Measurements from ENCODE around the gene ATXN10. TPM values are rescaled to one million over a fixed set of nuclear protein-coding genes. Genes with fewer than 3 reads are reported as not detected.

The ATXN10 gene
- total and polyA plus RNA-seq, 12 donors = 11.8 to 169 (median 142) TPM

DNA sequence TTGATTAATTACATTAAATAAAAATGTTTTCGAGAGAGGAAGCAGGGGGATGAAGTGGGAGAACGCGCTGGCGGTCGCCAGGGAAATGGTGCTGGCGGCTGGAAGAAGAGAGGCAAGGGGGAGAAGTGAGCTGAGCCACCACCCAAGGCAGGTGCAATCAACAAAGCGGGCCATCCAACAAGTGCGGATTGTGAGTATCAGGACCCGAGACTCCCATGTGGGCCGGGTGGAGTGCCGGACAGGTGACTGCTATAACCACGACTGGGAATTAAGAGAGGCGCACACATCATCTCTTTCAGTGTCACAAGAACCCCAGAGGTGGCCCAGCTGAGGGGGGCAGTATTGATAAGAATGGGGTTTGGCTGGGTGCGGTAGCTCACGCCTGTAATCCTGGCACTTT, 41.2 kb upstream of the ATXN10 start:
- Histone ChIP-seq H3K9me3 (no peaks in the 10 kb centered on the region), H3K27ac (no peak overlapping the region), H3K36me3 (no peaks in the 10 kb centered on the region), H3K27me3 (peaks cover 0 to 80% (median 60%) of the 10 kb centered on the region in 7 donors), H3K4me3 (no peak overlapping the region), H3K4me1 (peaks cover 0 to 10% (median 0%) of the 10 kb centered on the region in 9 donors)
- ATAC-seq = no peak
- WGBS, 2 donors = 93% methylated on average over 15 of the region's 15 CpGs
- TF ChIP-seq, protein P1, sequence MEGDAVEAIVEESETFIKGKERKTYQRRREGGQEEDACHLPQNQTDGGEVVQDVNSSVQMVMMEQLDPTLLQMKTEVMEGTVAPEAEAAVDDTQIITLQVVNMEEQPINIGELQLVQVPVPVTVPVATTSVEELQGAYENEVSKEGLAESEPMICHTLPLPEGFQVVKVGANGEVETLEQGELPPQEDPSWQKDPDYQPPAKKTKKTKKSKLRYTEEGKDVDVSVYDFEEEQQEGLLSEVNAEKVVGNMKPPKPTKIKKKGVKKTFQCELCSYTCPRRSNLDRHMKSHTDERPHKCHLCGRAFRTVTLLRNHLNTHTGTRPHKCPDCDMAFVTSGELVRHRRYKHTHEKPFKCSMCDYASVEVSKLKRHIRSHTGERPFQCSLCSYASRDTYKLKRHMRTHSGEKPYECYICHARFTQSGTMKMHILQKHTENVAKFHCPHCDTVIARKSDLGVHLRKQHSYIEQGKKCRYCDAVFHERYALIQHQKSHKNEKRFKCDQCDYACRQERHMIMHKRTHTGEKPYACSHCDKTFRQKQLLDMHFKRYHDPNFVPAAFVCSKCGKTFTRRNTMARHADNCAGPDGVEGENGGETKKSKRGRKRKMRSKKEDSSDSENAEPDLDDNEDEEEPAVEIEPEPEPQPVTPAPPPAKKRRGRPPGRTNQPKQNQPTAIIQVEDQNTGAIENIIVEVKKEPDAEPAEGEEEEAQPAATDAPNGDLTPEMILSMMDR (IDR thresholded peaks at IDR 0.05) = no peak
- DNase-seq = no peak
- intact Hi-C loops (cut with DNase I) = no loop called here

DNA sequence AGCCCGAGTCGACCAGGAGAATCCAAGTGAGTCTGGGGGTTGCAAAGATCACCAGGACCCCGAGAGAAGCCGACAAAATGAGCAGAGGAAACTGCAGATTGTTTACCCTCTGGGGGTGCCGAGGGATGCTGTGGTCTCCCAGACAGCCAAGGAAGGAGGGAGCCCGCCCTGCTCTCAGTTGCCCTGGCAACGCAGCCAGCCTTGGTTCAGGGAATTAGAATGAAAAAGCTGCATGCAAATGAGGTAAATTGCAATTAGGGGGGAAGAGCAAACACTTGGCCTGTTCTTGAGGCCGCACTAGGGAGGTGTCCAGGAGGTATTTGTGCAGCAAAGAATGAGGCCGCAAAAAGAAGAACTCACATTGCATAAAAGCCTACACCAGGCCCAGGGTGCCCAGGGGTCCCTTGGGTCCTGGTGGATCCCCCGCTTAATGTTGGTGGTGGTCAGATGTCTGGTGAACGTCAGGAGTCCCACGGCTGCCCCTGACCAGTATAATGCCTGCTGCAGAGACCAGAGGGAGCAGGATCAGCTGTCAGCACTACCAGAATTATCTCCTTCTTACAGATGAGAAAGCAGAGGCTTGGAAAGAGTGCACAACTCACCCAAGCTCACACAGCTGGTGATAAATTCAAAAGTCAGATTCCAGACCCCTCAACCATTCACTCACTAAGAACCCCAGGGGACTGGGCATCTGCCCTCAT, 40.3 kb upstream of the ATXN10 start:
- Histone ChIP-seq H3K4me3 (no peak overlapping the region), H3K4me1 (peaks cover 0 to 10% (median 0%) of the 10 kb centered on the region in 9 donors), H3K27me3 (peaks cover 0 to 72% (median 58%) of the 10 kb centered on the region in 7 donors), H3K27ac (no peak overlapping the region), H3K36me3 (no peaks in the 10 kb centered on the region), H3K9me3 (no peaks in the 10 kb centered on the region)
- DNase-seq = no peak
- TF ChIP-seq, protein P1 (IDR thresholded peaks at IDR 0.05) = no peak
- no peak for ATAC-seq
- WGBS, 2 donors = 52 to 55% methylated on average over 12 of the region's 12 CpGs
- intact Hi-C loops (cut with DNase I) = no loop called here

DNA sequence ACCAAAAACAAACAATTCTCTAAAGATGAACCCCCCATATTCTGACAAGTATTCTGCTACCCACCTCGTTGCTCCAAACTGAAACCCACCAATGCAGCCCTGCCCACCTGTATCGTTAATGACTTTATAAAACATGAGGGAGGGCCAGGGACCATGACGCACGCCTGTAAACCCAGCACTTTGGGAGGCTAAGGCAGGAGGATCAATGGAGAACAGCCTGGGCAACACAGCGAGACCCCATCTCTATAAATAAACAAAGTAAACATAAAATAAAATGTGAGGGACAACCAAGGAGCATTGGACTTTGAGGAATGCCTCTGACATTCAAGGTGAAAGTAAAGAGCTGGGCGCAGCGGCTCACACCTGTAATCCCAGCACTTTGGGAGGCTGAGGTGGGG, 39.8 kb upstream of the ATXN10 start:
- H3K27me3 ChIP-seq = peaks cover 0 to 70% (median 52%) of the 10 kb centered on the region in 7 donors
- intact Hi-C loops (cut with DNase I) = no loop called here

DNA sequence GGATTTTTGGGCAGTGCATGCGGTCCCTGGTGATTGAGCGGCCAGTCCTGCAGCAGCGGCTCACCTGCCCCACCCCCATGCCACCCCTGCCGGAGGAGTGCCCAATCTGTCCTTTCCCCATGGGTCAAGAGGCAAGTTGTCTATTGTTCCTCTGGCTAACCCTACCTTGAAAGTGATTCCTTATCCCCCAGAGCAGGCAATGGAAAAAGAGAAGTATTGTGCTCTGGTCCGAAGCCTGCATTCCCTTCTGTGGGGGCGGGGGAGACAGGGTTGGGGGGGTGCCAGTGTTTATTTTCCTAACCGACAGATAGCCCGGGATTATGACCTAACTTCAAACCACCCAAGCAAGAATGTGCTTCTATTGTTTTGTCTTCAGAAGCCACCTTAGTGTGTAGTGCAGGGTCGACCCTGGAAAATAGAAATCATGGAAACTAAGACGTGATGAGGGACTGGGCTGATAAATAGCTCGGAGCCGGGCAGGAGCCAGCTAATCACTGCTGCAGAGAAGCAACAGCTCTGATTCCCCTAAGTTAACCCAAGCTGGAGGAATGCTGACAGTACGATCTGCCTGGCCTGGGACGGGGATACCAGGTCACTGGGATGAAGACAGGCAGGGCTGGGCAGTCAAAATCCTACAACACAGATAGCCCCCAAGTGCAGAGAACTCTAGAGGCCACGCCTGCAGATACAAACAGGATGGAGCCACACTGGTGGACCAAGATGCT, 38.7 kb upstream of the ATXN10 start:
- peak in 5 of 8 donors; percentile 30 to 44 (median 37) for ATAC-seq
- peaks cover 0 to 71% (median 42%) of the 10 kb centered on the region in 7 donors for H3K27me3 ChIP-seq
- intact Hi-C loops (cut with DNase I) = no loop called here
- no peaks in the 10 kb centered on the region for H3K9me3 ChIP-seq
- DNase-seq = no peak
- peaks cover 0 to 10% (median 0%) of the 10 kb centered on the region in 9 donors for H3K4me1 ChIP-seq
- TF ChIP-seq, protein P1 (IDR thresholded peaks at IDR 0.05) = no peak
- peak overlapping the region in 5 of 10 donors; percentile 4 to 29 (median 11) for H3K4me3 ChIP-seq
- no peak overlapping the region for H3K27ac ChIP-seq
- 9 to 10% methylated on average over 15 of the region's 15 CpGs for WGBS, 2 donors
- no peaks in the 10 kb centered on the region for H3K36me3 ChIP-seq

More for the DNA sequence above, 39.8 kb upstream of the ATXN10 start:
- ATAC-seq = no peak
- TF ChIP-seq, protein P1 (IDR thresholded peaks at IDR 0.05) = no peak
- 83 to 87% methylated on average over 7 of the region's 7 CpGs for WGBS, 2 donors
- Histone ChIP-seq H3K4me1 (peaks cover 0 to 10% (median 0%) of the 10 kb centered on the region in 9 donors), H3K27ac (no peak overlapping the region), H3K36me3 (no peaks in the 10 kb centered on the region), H3K4me3 (no peak overlapping the region), H3K9me3 (no peaks in the 10 kb centered on the region)
- no peak for DNase-seq
